HEK293 (cell line): Measurements from ENCODE around the gene COMMD6.

Experiments used
- BCL11A ChIP-seq: fragments of 450-650 bp; formaldehyde crosslinking; IDR thresholded peaks from 2 replicates; pipeline ENCODE4 v1.5.1; 2016; ENCODE audit warnings: low read depth, missing biosample characterization, missing genetic modification characterization
- HOXA7 ChIP-seq: sonication (generic); formaldehyde crosslinking; IDR thresholded peaks from 2 replicates; pipeline ENCODE4 v1.8.1; 2022; ENCODE audit warnings: missing genetic modification reagents, borderline replicate concordance
- SETDB1 ChIP-seq: IDR thresholded peaks from one replicate; pipeline ENCODE4 v1.6.1; 2017; ENCODE audit warnings: mild to moderate bottlenecking, low read length, moderate library complexity, mixed read lengths; ENCODE audit not compliant: insufficient read length
- ZBTB20 ChIP-seq: fragments of 450-650 bp; formaldehyde crosslinking; IDR thresholded peaks from 2 replicates; pipeline ENCODE4 v1.5.1; 2016; ENCODE audit warnings: missing biosample characterization, missing genetic modification characterization
- ZBTB21 ChIP-seq: fragments of 450-650 bp; formaldehyde crosslinking; IDR thresholded peaks from 2 replicates; pipeline ENCODE4 v1.5.1; 2017; ENCODE audit warnings: missing biosample characterization, missing genetic modification characterization
- ZBTB8A ChIP-seq: fragments of 450-650 bp; formaldehyde crosslinking; IDR thresholded peaks from 2 replicates; pipeline ENCODE4 v1.5.1; 2016; ENCODE audit warnings: missing biosample characterization, missing genetic modification characterization
- ZEB2 ChIP-seq: fragments of 450-650 bp; formaldehyde crosslinking; IDR thresholded peaks from 2 replicates; pipeline ENCODE4 v1.5.1; 2016; ENCODE audit warnings: missing biosample characterization, missing genetic modification characterization
- ZNF112 ChIP-seq: fragments of 450-650 bp; formaldehyde crosslinking; IDR thresholded peaks from 2 replicates; pipeline ENCODE4 v1.5.0; 2017; ENCODE audit warnings: missing biosample characterization, missing genetic modification characterization
- ZNF175 ChIP-seq: fragments of 450-650 bp; formaldehyde crosslinking; IDR thresholded peaks from 2 replicates; pipeline ENCODE4 v1.5.1; 2016; ENCODE audit warnings: missing biosample characterization, missing genetic modification characterization
- ZNF2 ChIP-seq: fragments of 450-650 bp; formaldehyde crosslinking; IDR thresholded peaks from 2 replicates; pipeline ENCODE4 v1.5.1; 2016; ENCODE audit warnings: missing biosample characterization, missing genetic modification characterization
- ZNF202 ChIP-seq: fragments of 450-650 bp; formaldehyde crosslinking; IDR thresholded peaks from 2 replicates; pipeline ENCODE4 v1.5.1; 2016; ENCODE audit warnings: missing biosample characterization, missing genetic modification characterization, borderline replicate concordance
- ZNF221 ChIP-seq: fragments of 450-650 bp; formaldehyde crosslinking; IDR thresholded peaks from 2 replicates; pipeline ENCODE4 v1.5.1; 2017; ENCODE audit warnings: missing biosample characterization, missing genetic modification characterization, borderline replicate concordance
- ZNF248 ChIP-seq: fragments of 450-650 bp; formaldehyde crosslinking; IDR thresholded peaks from 2 replicates; pipeline ENCODE4 v1.5.1; 2017; ENCODE audit warnings: missing biosample characterization, missing genetic modification characterization
- ZNF274 ChIP-seq, 2 experiments: fragments of 200-500 bp in 1 of 2; fragments of 450-650 bp in 1 of 2; sonication (Bioruptor generic) in 1 of 2; formaldehyde crosslinking in 1 of 2; IDR thresholded peaks; 2 replicates each; pipeline versions ENCODE4 v1.5.1 to v1.6.1; 2014 to 2016; ENCODE audit warnings: borderline replicate concordance in 1 of 2, inconsistent platforms in 1 of 2, low read length in 1 of 2, missing biosample characterization in 1 of 2, missing genetic modification characterization in 1 of 2
- ZNF311 ChIP-seq: fragments of 450-650 bp; formaldehyde crosslinking; IDR thresholded peaks from 2 replicates; pipeline ENCODE4 v1.5.1; 2017; ENCODE audit warnings: missing biosample characterization, missing genetic modification characterization, borderline replicate concordance
- ZNF324 ChIP-seq: fragments of 450-650 bp; formaldehyde crosslinking; IDR thresholded peaks from 2 replicates; pipeline ENCODE4 v1.5.1; 2016; ENCODE audit warnings: missing biosample characterization, missing genetic modification characterization
- ZNF335 ChIP-seq: fragments of 450-650 bp; formaldehyde crosslinking; conservative IDR thresholded peaks from 2 replicates; pipeline ENCODE4 v1.5.1; 2016; ENCODE audit warnings: missing biosample characterization, missing genetic modification characterization
- ZNF48 ChIP-seq: fragments of 450-650 bp; formaldehyde crosslinking; IDR thresholded peaks from 2 replicates; pipeline ENCODE4 v1.5.1; 2016; ENCODE audit warnings: missing biosample characterization, missing genetic modification characterization
- ZNF654 ChIP-seq: fragments of 450-650 bp; formaldehyde crosslinking; IDR thresholded peaks from 2 replicates; pipeline ENCODE4 v1.5.1; 2016; ENCODE audit warnings: low read depth, missing biosample characterization, missing genetic modification characterization
- ZNF658 ChIP-seq: fragments of 450-650 bp; formaldehyde crosslinking; IDR thresholded peaks from 2 replicates; pipeline ENCODE4; 2016; ENCODE audit warnings: missing biosample characterization, missing genetic modification characterization
- ZNF76 ChIP-seq: fragments of 450-650 bp; formaldehyde crosslinking; IDR thresholded peaks from 2 replicates; pipeline ENCODE4; 2016; ENCODE audit warnings: low read depth, missing biosample characterization, missing genetic modification characterization, borderline replicate concordance
- ZNF843 ChIP-seq: fragments of 450-650 bp; formaldehyde crosslinking; IDR thresholded peaks from 2 replicates; pipeline ENCODE4 v1.5.1; 2016; ENCODE audit warnings: missing biosample characterization, missing genetic modification characterization
- ZSCAN23 ChIP-seq: fragments of 450-650 bp; formaldehyde crosslinking; IDR thresholded peaks from 2 replicates; pipeline ENCODE4 v1.5.1; 2016; ENCODE audit warnings: missing biosample characterization, missing genetic modification characterization
- TF ChIP-seq, protein P1 (sequence below): fragments of 450-650 bp; formaldehyde crosslinking; IDR thresholded peaks from 2 replicates; pipeline ENCODE4 v1.5.1; 2016; ENCODE audit warnings: missing biosample characterization, missing genetic modification characterization, borderline replicate concordance
- TF ChIP-seq, protein P2 (sequence below): fragments of 450-650 bp; formaldehyde crosslinking; IDR thresholded peaks from 2 replicates; pipeline ENCODE4 v1.5.1; 2016; ENCODE audit warnings: missing biosample characterization, missing genetic modification characterization
- TF ChIP-seq, protein P3 (sequence below): fragments of 450-650 bp; formaldehyde crosslinking; IDR thresholded peaks from 2 replicates; pipeline ENCODE4 v1.5.1; 2016; ENCODE audit warnings: missing biosample characterization, missing genetic modification characterization, low read depth
- TF ChIP-seq, protein P4 (sequence below): fragments of 450-650 bp; formaldehyde crosslinking; IDR thresholded peaks from 2 replicates; pipeline ENCODE4 v1.5.1; 2016; ENCODE audit warnings: missing biosample characterization, missing genetic modification characterization
- TF ChIP-seq, protein P5 (sequence below): fragments of 450-650 bp; formaldehyde crosslinking; IDR thresholded peaks from 2 replicates; pipeline ENCODE4 v1.5.1; 2016; ENCODE audit warnings: missing biosample characterization, missing genetic modification characterization
- TF ChIP-seq, protein P6 (sequence below): fragments of 450-650 bp; formaldehyde crosslinking; IDR thresholded peaks from 2 replicates; pipeline ENCODE4 v1.5.1; 2016; ENCODE audit warnings: missing biosample characterization, missing genetic modification characterization, low read depth

COMMD6 gene

DNA sequence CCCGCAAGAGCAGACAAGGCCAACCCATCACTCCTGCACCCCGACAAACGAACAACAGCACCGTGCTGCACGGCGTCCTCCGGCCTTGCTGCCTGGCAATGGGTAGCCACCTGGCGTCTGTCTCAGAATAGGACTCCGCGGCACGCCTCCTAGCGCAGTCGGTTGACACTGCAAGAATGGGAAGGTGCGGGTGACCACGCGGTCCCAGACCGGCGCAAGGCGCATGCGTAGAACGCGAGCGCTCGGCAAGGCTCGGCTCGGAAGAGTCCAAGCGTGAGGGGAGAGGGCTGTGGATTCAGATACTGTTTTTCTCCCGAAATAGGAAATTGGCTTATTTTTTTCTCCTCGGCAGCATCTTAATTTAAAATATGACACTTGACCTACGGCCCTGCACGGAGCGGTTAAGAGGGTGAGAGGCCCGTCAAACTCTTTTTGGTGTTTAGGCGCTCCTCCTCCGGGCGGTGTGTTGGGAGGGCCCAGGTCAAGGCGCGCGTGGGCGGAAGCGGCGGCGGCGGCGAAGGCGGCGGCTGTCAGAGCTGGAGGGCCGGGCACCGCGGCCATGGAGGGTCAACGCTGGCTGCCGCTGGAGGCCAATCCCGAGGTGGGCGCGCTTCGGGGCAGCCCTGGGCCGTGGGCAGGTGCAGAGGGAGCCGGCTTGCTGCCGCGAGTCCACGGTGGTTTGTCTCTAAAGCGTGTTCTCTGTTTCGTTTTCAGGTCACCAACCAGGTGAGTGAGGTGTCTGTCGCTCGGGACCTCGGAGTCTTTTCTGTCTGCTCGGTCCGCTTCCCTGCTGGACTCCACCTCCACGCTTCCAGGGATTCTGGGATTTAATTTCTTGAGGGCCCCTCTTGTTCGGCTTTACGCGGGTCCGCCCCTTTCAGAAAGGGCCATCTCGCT, 11.9 kb upstream of the COMMD6 start, which contains the start of gene UCHL3 (continued):
- TF ChIP-seq ZNF221 (tag by site-specific recombination) (no peak), ZNF2 (tag by site-specific recombination) (peak; percentile 51; the same call in 1 of the 2 replicates), ZBTB8A (tag by site-specific recombination) (peak; percentile 28; the same call in 1 of the 2 replicates), ZSCAN23 (tag by site-specific recombination) (no peak), ZNF175 (no peak), ZBTB20 (no peak), BCL11A (no peak), ZNF335 (tag by site-specific recombination) (peak; percentile 72), ZNF658 (tag by site-specific recombination) (no peak), SETDB1 (no peak), ZNF202 (tag by site-specific recombination) (no peak), ZNF48 (no peak), ZNF843 (tag by site-specific recombination) (no peak), ZNF112 (tag by site-specific recombination) (no peak), ZEB2 (tag by site-specific recombination) (peak; percentile 34; the same call in 1 of the 2 replicates), ZNF311 (no peak), ZBTB21 (tag by site-specific recombination) (no peak), HOXA7 (no peak), ZNF324 (tag by site-specific recombination) (no peak), ZNF274 (IDR thresholded peaks at IDR 0.05; ENCODE audit: low read length) (no peak), ZNF274 (tag by site-specific recombination; IDR thresholded peaks at IDR 0.05; ENCODE audit: borderline replicate concordance) (no peak), ZNF248 (tag by site-specific recombination) (no peak), ZNF654 (tag by site-specific recombination) (no peak), ZNF76 (tag by site-specific recombination) (peak; percentile 62)
- TF ChIP-seq, protein P1, sequence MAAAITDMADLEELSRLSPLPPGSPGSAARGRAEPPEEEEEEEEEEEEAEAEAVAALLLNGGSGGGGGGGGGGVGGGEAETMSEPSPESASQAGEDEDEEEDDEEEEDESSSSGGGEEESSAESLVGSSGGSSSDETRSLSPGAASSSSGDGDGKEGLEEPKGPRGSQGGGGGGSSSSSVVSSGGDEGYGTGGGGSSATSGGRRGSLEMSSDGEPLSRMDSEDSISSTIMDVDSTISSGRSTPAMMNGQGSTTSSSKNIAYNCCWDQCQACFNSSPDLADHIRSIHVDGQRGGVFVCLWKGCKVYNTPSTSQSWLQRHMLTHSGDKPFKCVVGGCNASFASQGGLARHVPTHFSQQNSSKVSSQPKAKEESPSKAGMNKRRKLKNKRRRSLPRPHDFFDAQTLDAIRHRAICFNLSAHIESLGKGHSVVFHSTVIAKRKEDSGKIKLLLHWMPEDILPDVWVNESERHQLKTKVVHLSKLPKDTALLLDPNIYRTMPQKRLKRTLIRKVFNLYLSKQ (tag by site-specific recombination), result no peak
- TF ChIP-seq, protein P2, sequence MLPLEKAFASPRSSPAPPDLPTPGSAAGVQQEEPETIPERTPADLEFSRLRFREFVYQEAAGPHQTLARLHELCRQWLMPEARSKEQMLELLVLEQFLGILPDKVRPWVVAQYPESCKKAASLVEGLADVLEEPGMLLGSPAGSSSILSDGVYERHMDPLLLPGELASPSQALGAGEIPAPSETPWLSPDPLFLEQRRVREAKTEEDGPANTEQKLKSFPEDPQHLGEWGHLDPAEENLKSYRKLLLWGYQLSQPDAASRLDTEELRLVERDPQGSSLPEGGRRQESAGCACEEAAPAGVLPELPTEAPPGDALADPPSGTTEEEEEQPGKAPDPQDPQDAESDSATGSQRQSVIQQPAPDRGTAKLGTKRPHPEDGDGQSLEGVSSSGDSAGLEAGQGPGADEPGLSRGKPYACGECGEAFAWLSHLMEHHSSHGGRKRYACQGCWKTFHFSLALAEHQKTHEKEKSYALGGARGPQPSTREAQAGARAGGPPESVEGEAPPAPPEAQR, result no peak
- TF ChIP-seq, protein P3, sequence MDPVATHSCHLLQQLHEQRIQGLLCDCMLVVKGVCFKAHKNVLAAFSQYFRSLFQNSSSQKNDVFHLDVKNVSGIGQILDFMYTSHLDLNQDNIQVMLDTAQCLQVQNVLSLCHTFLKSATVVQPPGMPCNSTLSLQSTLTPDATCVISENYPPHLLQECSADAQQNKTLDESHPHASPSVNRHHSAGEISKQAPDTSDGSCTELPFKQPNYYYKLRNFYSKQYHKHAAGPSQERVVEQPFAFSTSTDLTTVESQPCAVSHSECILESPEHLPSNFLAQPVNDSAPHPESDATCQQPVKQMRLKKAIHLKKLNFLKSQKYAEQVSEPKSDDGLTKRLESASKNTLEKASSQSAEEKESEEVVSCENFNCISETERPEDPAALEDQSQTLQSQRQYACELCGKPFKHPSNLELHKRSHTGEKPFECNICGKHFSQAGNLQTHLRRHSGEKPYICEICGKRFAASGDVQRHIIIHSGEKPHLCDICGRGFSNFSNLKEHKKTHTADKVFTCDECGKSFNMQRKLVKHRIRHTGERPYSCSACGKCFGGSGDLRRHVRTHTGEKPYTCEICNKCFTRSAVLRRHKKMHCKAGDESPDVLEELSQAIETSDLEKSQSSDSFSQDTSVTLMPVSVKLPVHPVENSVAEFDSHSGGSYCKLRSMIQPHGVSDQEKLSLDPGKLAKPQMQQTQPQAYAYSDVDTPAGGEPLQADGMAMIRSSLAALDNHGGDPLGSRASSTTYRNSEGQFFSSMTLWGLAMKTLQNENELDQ (tag by site-specific recombination), result no peak
- TF ChIP-seq, protein P4, sequence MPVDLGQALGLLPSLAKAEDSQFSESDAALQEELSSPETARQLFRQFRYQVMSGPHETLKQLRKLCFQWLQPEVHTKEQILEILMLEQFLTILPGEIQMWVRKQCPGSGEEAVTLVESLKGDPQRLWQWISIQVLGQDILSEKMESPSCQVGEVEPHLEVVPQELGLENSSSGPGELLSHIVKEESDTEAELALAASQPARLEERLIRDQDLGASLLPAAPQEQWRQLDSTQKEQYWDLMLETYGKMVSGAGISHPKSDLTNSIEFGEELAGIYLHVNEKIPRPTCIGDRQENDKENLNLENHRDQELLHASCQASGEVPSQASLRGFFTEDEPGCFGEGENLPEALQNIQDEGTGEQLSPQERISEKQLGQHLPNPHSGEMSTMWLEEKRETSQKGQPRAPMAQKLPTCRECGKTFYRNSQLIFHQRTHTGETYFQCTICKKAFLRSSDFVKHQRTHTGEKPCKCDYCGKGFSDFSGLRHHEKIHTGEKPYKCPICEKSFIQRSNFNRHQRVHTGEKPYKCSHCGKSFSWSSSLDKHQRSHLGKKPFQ, result no peak
- TF ChIP-seq, protein P5, sequence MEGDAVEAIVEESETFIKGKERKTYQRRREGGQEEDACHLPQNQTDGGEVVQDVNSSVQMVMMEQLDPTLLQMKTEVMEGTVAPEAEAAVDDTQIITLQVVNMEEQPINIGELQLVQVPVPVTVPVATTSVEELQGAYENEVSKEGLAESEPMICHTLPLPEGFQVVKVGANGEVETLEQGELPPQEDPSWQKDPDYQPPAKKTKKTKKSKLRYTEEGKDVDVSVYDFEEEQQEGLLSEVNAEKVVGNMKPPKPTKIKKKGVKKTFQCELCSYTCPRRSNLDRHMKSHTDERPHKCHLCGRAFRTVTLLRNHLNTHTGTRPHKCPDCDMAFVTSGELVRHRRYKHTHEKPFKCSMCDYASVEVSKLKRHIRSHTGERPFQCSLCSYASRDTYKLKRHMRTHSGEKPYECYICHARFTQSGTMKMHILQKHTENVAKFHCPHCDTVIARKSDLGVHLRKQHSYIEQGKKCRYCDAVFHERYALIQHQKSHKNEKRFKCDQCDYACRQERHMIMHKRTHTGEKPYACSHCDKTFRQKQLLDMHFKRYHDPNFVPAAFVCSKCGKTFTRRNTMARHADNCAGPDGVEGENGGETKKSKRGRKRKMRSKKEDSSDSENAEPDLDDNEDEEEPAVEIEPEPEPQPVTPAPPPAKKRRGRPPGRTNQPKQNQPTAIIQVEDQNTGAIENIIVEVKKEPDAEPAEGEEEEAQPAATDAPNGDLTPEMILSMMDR (tag by site-specific recombination), result peak; percentile 97
- TF ChIP-seq, protein P6, sequence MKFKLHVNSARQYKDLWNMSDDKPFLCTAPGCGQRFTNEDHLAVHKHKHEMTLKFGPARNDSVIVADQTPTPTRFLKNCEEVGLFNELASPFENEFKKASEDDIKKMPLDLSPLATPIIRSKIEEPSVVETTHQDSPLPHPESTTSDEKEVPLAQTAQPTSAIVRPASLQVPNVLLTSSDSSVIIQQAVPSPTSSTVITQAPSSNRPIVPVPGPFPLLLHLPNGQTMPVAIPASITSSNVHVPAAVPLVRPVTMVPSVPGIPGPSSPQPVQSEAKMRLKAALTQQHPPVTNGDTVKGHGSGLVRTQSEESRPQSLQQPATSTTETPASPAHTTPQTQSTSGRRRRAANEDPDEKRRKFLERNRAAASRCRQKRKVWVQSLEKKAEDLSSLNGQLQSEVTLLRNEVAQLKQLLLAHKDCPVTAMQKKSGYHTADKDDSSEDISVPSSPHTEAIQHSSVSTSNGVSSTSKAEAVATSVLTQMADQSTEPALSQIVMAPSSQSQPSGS (tag by site-specific recombination), result no peak
